DND-41 (cell line): ENCODE measurements around the gene STK32C.

Experiments
- ATAC-seq: fragments of 200-7000 bp; cut with Tn5 transposase; 3 replicates; pipeline ENCODE4 v1.9.1; 2021; ENCODE audit warnings: low read depth; ENCODE audit not compliant: insufficient read depth
- DNase-seq: peaks from one replicate; pipeline ENCODE4 v3.0.0-alpha.2; 2020
- H2AFZ ChIP-seq: 2 replicates; pipeline ENCODE4 v1.6.0; 2012; ENCODE audit warnings: low read depth, low read length
- H3K27ac ChIP-seq: 2 replicates; pipeline ENCODE4 v1.5.1; 2012; ENCODE audit warnings: low read length, inconsistent platforms
- H3K27me3 ChIP-seq: fragments of 200-600 bp; sonication (generic); 2 replicates; pipeline ENCODE4 v1.6.0; 2012; ENCODE audit warnings: low read length, mild to moderate bottlenecking, inconsistent platforms; ENCODE audit not compliant: insufficient read depth, poor library complexity
- H3K36me3 ChIP-seq: 2 replicates; pipeline ENCODE4 v1.5.1; 2012; ENCODE audit warnings: low read length, inconsistent platforms; ENCODE audit not compliant: insufficient read depth
- H3K4me1 ChIP-seq: 2 replicates; pipeline ENCODE4 v1.5.1; 2012; ENCODE audit warnings: mild to moderate bottlenecking, low read length; ENCODE audit not compliant: insufficient read depth
- H3K4me2 ChIP-seq: 2 replicates; pipeline ENCODE4 v1.6.0; 2012; ENCODE audit warnings: mild to moderate bottlenecking, moderate library complexity, low read length, inconsistent platforms; ENCODE audit not compliant: insufficient read depth
- H3K4me3 ChIP-seq, 2 experiments: fragments of 200-600 bp in 1 of 2; shearing (Covaris generic) in 1 of 2; 2 replicates each; pipeline ENCODE4 v1.5.1; 2012 to 2016; ENCODE audit warnings: inconsistent platforms in 2 of 2, low read length in 2 of 2, mild to moderate bottlenecking in 2 of 2, low read depth in 1 of 2, moderate library complexity in 1 of 2
- H3K79me2 ChIP-seq: 2 replicates; pipeline ENCODE4 v1.6.0; 2012; ENCODE audit warnings: low read length, inconsistent platforms; ENCODE audit not compliant: insufficient read depth
- H3K9ac ChIP-seq: 2 replicates; pipeline ENCODE4 v1.6.0; 2012; ENCODE audit warnings: low read depth, mild to moderate bottlenecking, inconsistent platforms, low read length, moderate library complexity
- H3K9me3 ChIP-seq: 2 replicates; pipeline ENCODE4 v1.5.1; 2012; ENCODE audit warnings: low read length, moderate library complexity, mild to moderate bottlenecking, inconsistent platforms; ENCODE audit not compliant: insufficient read depth, severe bottlenecking
- H4K20me1 ChIP-seq: 2 replicates; pipeline ENCODE4 v1.6.0; 2012; ENCODE audit warnings: low read length; ENCODE audit not compliant: insufficient read depth
- CTCF ChIP-seq: IDR thresholded peaks from 2 replicates; pipeline ENCODE4 v1.5.1; 2012; ENCODE audit warnings: borderline replicate concordance, low read length, moderate library complexity, mild to moderate bottlenecking; ENCODE audit not compliant: poor library complexity, severe bottlenecking; ENCODE audit errors: extremely low read depth
- EZH2 ChIP-seq: IDR thresholded peaks from 3 replicates; pipeline ENCODE4 v1.6.1; 2012; ENCODE audit warnings: borderline replicate concordance, low read depth, mild to moderate bottlenecking, moderate library complexity, low read length, inconsistent platforms; ENCODE audit not compliant: severe bottlenecking

Gene STK32C

GRCh38 chr10:132314336-132314735, 6.6 kb upstream of the STK32C start:
- Histone ChIP-seq H4K20me1 (no peaks in the 10 kb centered on the region), H3K4me3 (no peak overlapping the region), H3K27ac (no peak overlapping the region), H3K4me1 (no peaks in the 10 kb centered on the region), H3K36me3 (no peaks in the 10 kb centered on the region), H3K4me2 (no peak overlapping the region), H3K79me2 (no peaks in the 10 kb centered on the region), H3K27me3 (no peaks in the 10 kb centered on the region), H2AFZ (no peak overlapping the region), H3K9ac (no peak overlapping the region), H3K9me3 (peaks cover 8% of the 10 kb centered on the region)
- TF ChIP-seq EZH2, result no peak
- no peak for TF ChIP-seq CTCF
- ATAC-seq (no peak), DNase-seq (no peak)

GRCh38 chr10:132313865-132314264, 6.1 kb upstream of the STK32C start:
- Histone ChIP-seq H3K27me3 (no peaks in the 10 kb centered on the region), H3K36me3 (no peaks in the 10 kb centered on the region), H3K27ac (no peak overlapping the region), H4K20me1 (no peaks in the 10 kb centered on the region), H3K9ac (no peak overlapping the region), H3K4me2 (no peak overlapping the region), H3K79me2 (no peaks in the 10 kb centered on the region), H3K4me1 (no peaks in the 10 kb centered on the region), H3K4me3 (no peak overlapping the region), H3K9me3 (peaks cover 8% of the 10 kb centered on the region), H2AFZ (no peak overlapping the region)
- DNase-seq (no peak), ATAC-seq (no peak)
- TF ChIP-seq EZH2, result no peak
- no peak for TF ChIP-seq CTCF

GRCh38 chr10:132313305-132313704, 5.6 kb upstream of the STK32C start:
- no peaks in the 10 kb centered on the region for H3K27me3 ChIP-seq
- DNase-seq, result no peak
- H3K27ac ChIP-seq, result no peak overlapping the region
- no peak for ATAC-seq
- no peak overlapping the region for H3K9ac ChIP-seq
- H2AFZ ChIP-seq, result no peak overlapping the region
- peaks cover 8% of the 10 kb centered on the region for H3K9me3 ChIP-seq
- no peak overlapping the region for H3K4me3 ChIP-seq
- H3K36me3 ChIP-seq, result no peaks in the 10 kb centered on the region
- no peak overlapping the region for H3K4me2 ChIP-seq
- H3K79me2 ChIP-seq, result no peaks in the 10 kb centered on the region
- H3K4me1 ChIP-seq, result no peaks in the 10 kb centered on the region
- no peaks in the 10 kb centered on the region for H4K20me1 ChIP-seq
- TF ChIP-seq EZH2 (no peak), CTCF (no peak)

GRCh38 chr10:132311338-132311939, 3.7 kb upstream of the STK32C start:
- no peaks in the 10 kb centered on the region for H3K27me3 ChIP-seq
- TF ChIP-seq EZH2 (no peak), CTCF (no peak)
- DNase-seq (no peak), ATAC-seq (no peak)
- no peaks in the 10 kb centered on the region for H3K36me3 ChIP-seq
- peaks cover 8% of the 10 kb centered on the region for H3K9me3 ChIP-seq
- H2AFZ ChIP-seq, result no peak overlapping the region
- no peak overlapping the region for H3K9ac ChIP-seq
- H3K4me3 ChIP-seq, result no peak overlapping the region
- H3K4me2 ChIP-seq, result no peak overlapping the region
- no peaks in the 10 kb centered on the region for H3K4me1 ChIP-seq
- H4K20me1 ChIP-seq, result no peaks in the 10 kb centered on the region
- H3K27ac ChIP-seq, result no peak overlapping the region
- no peaks in the 10 kb centered on the region for H3K79me2 ChIP-seq
